H4 (cell line): Measurements from ENCODE around the gene DNPEP. TPM values are rescaled to one million over a fixed set of nuclear protein-coding genes. Genes with fewer than 3 reads are reported as not detected.

Experiments used
- total RNA-seq: library from RNA; depleted of rRNA; stranded (reverse); fragments of >200 nt; shearing (Covaris generic); gene quantifications from 2 replicates; pipeline ENCODE4 v1.2.3, GENCODE V29; 2014; rRNA removed

The DNPEP gene
- total RNA-seq, 1 experiment from 2014 or later, result 87.7 TPM

Other genes starting within 250 kb of the DNPEP start
- gene NHEJ1, start 227.1 kb downstream of the DNPEP start, total RNA-seq, result 20.9 and 27.4 TPM in 2 replicates
- gene SLC23A3, start 217.9 kb downstream of the DNPEP start, total RNA-seq, result 0.12 TPM in 1 of 2 replicates, not detected in the other
- 10.8 and 13.3 TPM in 2 replicates for gene CNPPD1, start 211.0 kb downstream of the DNPEP start, total RNA-seq
- gene RETREG2, start 209.6 kb downstream of the DNPEP start, total RNA-seq, result 52.8 and 53.3 TPM in 2 replicates
- gene ZFAND2B, start 181.1 kb downstream of the DNPEP start, total RNA-seq, result 22.7 and 37.4 TPM in 2 replicates
- gene ABCB6, start 169.0 kb downstream of the DNPEP start, total RNA-seq, result 47.2 and 47.4 TPM in 2 replicates
- 46.4 and 73.6 TPM in 2 replicates for gene ATG9A, start 158.3 kb downstream of the DNPEP start, total RNA-seq
- 9.2 and 17.2 TPM in 2 replicates for gene ANKZF1, start 158.1 kb downstream of the DNPEP start, total RNA-seq
- gene GLB1L, start 142.5 kb downstream of the DNPEP start, total RNA-seq, result 5.7 and 7.6 TPM in 2 replicates
- 32.8 and 42.1 TPM in 2 replicates for gene STK16, start 142.4 kb downstream of the DNPEP start, total RNA-seq
- not detected in 2 replicates for gene TUBA4B, start 134.7 kb downstream of the DNPEP start, total RNA-seq
- gene TUBA4A, start 134.0 kb downstream of the DNPEP start, total RNA-seq, result 6.2 and 9.3 TPM in 2 replicates
- 16.1 and 18.3 TPM in 2 replicates for gene DNAJB2, start 108.5 kb downstream of the DNPEP start, total RNA-seq
- 6.8 and 10.0 TPM in 2 replicates for gene PTPRN, start 78.5 kb downstream of the DNPEP start, total RNA-seq
- not detected in 2 replicates for gene RESP18, start 55.2 kb downstream of the DNPEP start, total RNA-seq
- gene DES, start 30.5 kb upstream of the DNPEP start, total RNA-seq, result 0.68 and 1.2 TPM in 2 replicates
- gene SPEG, start 46.9 kb upstream of the DNPEP start, total RNA-seq, result 2.5 and 3.7 TPM in 2 replicates
- gene GMPPA, start 111.0 kb upstream of the DNPEP start, total RNA-seq, result 74.0 TPM in 2 replicates
- not detected in 2 replicates for gene ASIC4, start 126.6 kb upstream of the DNPEP start, total RNA-seq
- gene CHPF, start 155.9 kb upstream of the DNPEP start, total RNA-seq, result 53.9 and 85.6 TPM in 2 replicates
- 0.86 and 1.9 TPM in 2 replicates for gene TMEM198, start 156.1 kb upstream of the DNPEP start, total RNA-seq
- 51.9 and 67.4 TPM in 2 replicates for gene OBSL1, start 183.6 kb upstream of the DNPEP start, total RNA-seq
- gene INHA, start 184.4 kb upstream of the DNPEP start, total RNA-seq, result 0.35 TPM in 1 of 2 replicates, not detected in the other
- gene STK11IP, start 209.9 kb upstream of the DNPEP start, total RNA-seq, result 5.4 and 8.7 TPM in 2 replicates
- gene SLC4A3, start 239.7 kb upstream of the DNPEP start, total RNA-seq, result 2.3 and 2.9 TPM in 2 replicates